A549 (cell line): ENCODE data around the gene MIA. TPM values are rescaled to one million over a fixed set of nuclear protein-coding genes. Genes with fewer than 3 reads are reported as not detected.
"Not testable (repeated sequence)": the region's sequence is repeated elsewhere in the genome, so short reads cannot be mapped to it uniquely, and the experiment has no call there.

Experiments used
- ATAC-seq, 2 experiments: fragments of 200-7000 bp in 1 of 2; fragments of >200 bp in 1 of 2; cut with Nextera tagmentation in 1 of 2; cut with Tn5 transposase in 1 of 2; 3 replicates each; pipeline versions ENCODE4 v1.8.0 to v1.9.1; 2018 to 2020; ENCODE audit warnings: mild to moderate bottlenecking in 1 of 2, moderate library complexity in 1 of 2
- CTCF ChIA-PET: fragments of 300-600 bp; sonication (Branson Sonifier 250); formaldehyde crosslinking; extraction: SDS; loops from one replicate; lab custom pipeline; 2021; ENCODE audit warnings: antibody characterized with exemption, inconsistent platforms; lab: Yijun Ruan, JAX
- POLR2A ChIA-PET: fragments of 350-600 bp; formaldehyde crosslinking; extraction: SDS; loops from one replicate; lab custom pipeline; 2021; ENCODE audit warnings: antibody characterized with exemption, inconsistent platforms; lab: Yijun Ruan, JAX
- DNase-seq, 2 experiments: peaks; one replicate each; pipeline versions ENCODE4 v3.0.0 to v3.0.0-alpha.2; 2011 to 2016; ENCODE audit warnings: low read depth in 1 of 2, low spot score in 1 of 2
- FAIRE-seq: peaks from 2 replicates; lab custom pipeline; 2011; peaks lifted over from hg19 to GRCh38; lab: Jason Lieb, UNC
- H3K27ac ChIP-seq, 2 experiments: fragments of >200 bp; sonication (Bioruptor Twin); formaldehyde crosslinking; 3 replicates each; pipeline ENCODE4 v1.5.1; 2016 to 2017
- H3K4me1 ChIP-seq: fragments of >200 bp; sonication (Bioruptor Twin); formaldehyde crosslinking; 3 replicates; pipeline ENCODE4 v1.6.1; 2016
- H3K4me2 ChIP-seq: fragments of >200 bp; sonication (Bioruptor Twin); formaldehyde crosslinking; 3 replicates; pipeline ENCODE4 v1.6.1; 2016
- H3K4me3 ChIP-seq: fragments of >200 bp; sonication (Bioruptor Twin); formaldehyde crosslinking; 3 replicates; pipeline ENCODE4 v1.5.1; 2016
- H3K9me3 ChIP-seq: fragments of >200 bp; sonication (Bioruptor Twin); formaldehyde crosslinking; 3 replicates; pipeline ENCODE4 v1.6.1; 2016
- CEBPB ChIP-seq, 2 experiments: fragments of >200 bp in 1 of 2; sonication (Bioruptor Twin) in 1 of 2; formaldehyde crosslinking in 1 of 2; IDR thresholded peaks; 2 replicates each; pipeline ENCODE4 v1.6.1; 2012 to 2016
- FOXS1 ChIP-seq: fragments of 250-450 bp; sonication (Bioruptor Pico); IDR thresholded peaks from 2 replicates; pipeline ENCODE4 v1.5.0; 2020; ENCODE audit warnings: mild to moderate bottlenecking, moderate library complexity
- HEYL ChIP-seq: fragments of 250-450 bp; sonication (Bioruptor Pico); IDR thresholded peaks from 2 replicates; pipeline ENCODE4 v1.8.0; 2021; ENCODE audit warnings: mild to moderate bottlenecking, moderate library complexity
- HOXA7 ChIP-seq: fragments of 250-450 bp; sonication (Bioruptor Pico); IDR thresholded peaks from 2 replicates; pipeline ENCODE4 v1.5.0; 2020; ENCODE audit warnings: mild to moderate bottlenecking, moderate library complexity
- JUN ChIP-seq, 2 experiments: fragments of >200 bp; sonication (Bioruptor Twin); formaldehyde crosslinking; IDR thresholded peaks; 2 replicates in 1 of 2; 3 replicates in 1 of 2; pipeline ENCODE4 v1.6.1; 2016 to 2017
- POLR2AphosphoS2 ChIP-seq: conservative IDR thresholded peaks from 2 replicates; pipeline ENCODE4 v1.6.1; 2012; ENCODE audit warnings: low read length, improper control_type of control experiment, inconsistent platforms
- RCOR1 ChIP-seq: fragments of 150-350 bp; IDR thresholded peaks from 2 replicates; pipeline ENCODE4 v1.6.1; 2014; ENCODE audit warnings: antibody characterized with exemption, low read length, low read depth
- SREBF2 ChIP-seq: fragments of 450-650 bp; IDR thresholded peaks from 2 replicates; pipeline ENCODE4 v1.6.1; 2014; ENCODE audit warnings: mild to moderate bottlenecking, moderate library complexity
- TP53 ChIP-seq: fragments of 250-450 bp; sonication (Bioruptor Pico); IDR thresholded peaks from 2 replicates; pipeline ENCODE4 v1.5.0; 2021; ENCODE audit warnings: mild to moderate bottlenecking, moderate library complexity
- ZC3H11A ChIP-seq: fragments of 450-650 bp; IDR thresholded peaks from 2 replicates; pipeline ENCODE4 v1.6.1; 2014; ENCODE audit warnings: antibody characterized with exemption, mild to moderate bottlenecking
- WGBS: methylation state at CpG from one replicate; pipeline ENCODE4 v1.1.6; 2017; ENCODE audit errors: missing lambda C conversion rate; 5-methylcytosine and 5-hydroxymethylcytosine counted together
- polyA plus RNA-seq, 4 experiments: library from polyadenylated mRNA; depleted of rRNA in 3 of 4; stranded (reverse); fragments of >200 nt; fragmentation: RNase III in 1 of 4; extraction: RNeasy Plus Mini Kit Qiagen cat#74134 plus additional on column Dnase treatment in 1 of 4; gene quantifications; 2 replicates in 3 of 4; 3 replicates in 1 of 4; pipeline ENCODE4 v1.2.3, GENCODE V29; 2011 to 2017
- TF ChIP-seq, protein P1 (sequence below): fragments of 250-450 bp; sonication (Bioruptor Pico); IDR thresholded peaks from 2 replicates; pipeline ENCODE4 v1.5.0; 2020; ENCODE audit warnings: low read depth, mild to moderate bottlenecking, moderate library complexity
- TF ChIP-seq, protein P2 (sequence below): fragments of >200 bp; sonication (Bioruptor Twin); formaldehyde crosslinking; IDR thresholded peaks from 3 replicates; pipeline ENCODE4 v1.6.1; 2016

The MIA gene
- polyA plus RNA-seq, 2 of the 4 experiments (the other 2 are of a cell fraction) = not detected

DNA sequence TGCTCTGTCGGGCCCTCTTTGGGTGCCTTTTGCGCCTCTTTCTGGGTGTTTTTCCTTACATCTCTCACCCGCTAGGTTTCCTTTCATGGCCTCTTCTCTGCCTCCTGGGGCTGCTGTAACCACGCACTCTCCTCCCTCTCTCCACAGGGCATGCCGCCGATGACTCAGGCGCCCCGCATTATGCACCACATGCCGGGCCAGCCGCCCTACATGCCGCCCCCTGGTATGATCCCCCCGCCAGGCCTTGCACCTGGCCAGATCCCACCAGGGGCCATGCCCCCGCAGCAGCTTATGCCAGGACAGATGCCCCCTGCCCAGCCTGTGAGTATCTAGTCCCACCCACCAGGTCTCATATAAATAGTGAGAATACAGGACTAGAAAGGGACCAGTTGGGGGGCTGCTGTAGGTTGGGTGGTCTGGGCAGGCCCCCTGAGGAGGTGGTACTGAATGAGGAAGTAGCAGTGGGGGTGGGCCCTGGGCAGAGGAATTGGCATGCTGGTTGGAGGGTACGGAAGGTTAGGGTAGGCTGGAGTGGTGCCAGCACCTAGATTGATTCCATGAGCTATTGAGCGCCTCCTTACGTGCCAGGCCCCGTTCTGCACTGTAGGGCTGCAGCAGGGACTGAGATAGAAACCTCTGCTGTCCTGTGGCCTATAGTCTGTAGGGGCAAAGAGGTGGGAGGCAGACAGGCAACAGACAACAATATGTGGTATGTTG is 12.4 kb upstream of the MIA start:
- H3K4me3 ChIP-seq = no peak overlapping the region
- TF ChIP-seq SREBF2 (no peak), HOXA7 (CRISPR knock-in tag) (no peak), FOXS1 (CRISPR knock-in tag) (no peak)
- TF ChIP-seq, all 56 proteins: peak for 0
- ChIA-PET POLR2A (interaction anchor here (1.0 kb wide), 1 partner anchor 12 kb away, joined by 5 read pairs; the partner anchor contains the start of gene ACTMAP), CTCF (interaction anchor here (0.5 to 1.4 kb wide), 2 partner anchors 14 to 117 kb away, joined by 3 to 4 read pairs; no protein-coding TSS in a partner anchor)
- DNase-seq (no peak), ATAC-seq (no peak), FAIRE-seq (no peak)
- Histone ChIP-seq H3K27ac (no peak overlapping the region), H3K4me1 (no peaks in the 10 kb centered on the region), H3K4me2 (no peak overlapping the region), H3K9me3 (no peaks in the 10 kb centered on the region)
- WGBS = 92% methylated on average over 16 of the region's 17 CpGs

DNA sequence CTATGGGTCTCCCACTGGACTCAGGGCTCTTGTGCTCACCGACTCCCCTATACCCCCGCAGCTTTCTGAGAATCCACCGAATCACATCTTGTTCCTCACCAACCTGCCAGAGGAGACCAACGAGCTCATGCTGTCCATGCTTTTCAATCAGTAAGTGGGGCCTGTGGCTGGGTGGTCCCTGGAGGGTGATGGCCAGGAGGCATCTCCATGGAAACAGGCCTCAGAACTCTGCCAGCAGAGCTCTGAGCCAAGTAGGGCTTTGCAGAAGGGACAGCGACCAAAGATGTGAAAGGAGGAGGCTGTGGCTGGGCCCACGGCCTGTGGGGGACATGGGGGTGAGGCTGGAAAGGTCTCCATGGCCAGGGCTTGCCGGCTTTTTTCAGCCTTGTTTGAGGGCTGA is 11.8 kb upstream of the MIA start:
- ChIA-PET POLR2A (interaction anchor here (1.0 kb wide), 1 partner anchor 13 kb away, joined by 5 read pairs; the partner anchor contains the start of gene ACTMAP), CTCF (interaction anchor here (0.5 to 1.5 kb wide), 3 partner anchors 9 to 118 kb away, joined by 3 to 4 read pairs (median 3); no protein-coding TSS in a partner anchor)
- DNase-seq (no peak), FAIRE-seq (no peak), ATAC-seq (no peak)
- no peak overlapping the region for H3K27ac ChIP-seq
- TF ChIP-seq RCOR1 (no peak), HEYL (CRISPR knock-in tag) (no peak), TP53 (CRISPR knock-in tag) (no peak)
- TF ChIP-seq, protein P1, sequence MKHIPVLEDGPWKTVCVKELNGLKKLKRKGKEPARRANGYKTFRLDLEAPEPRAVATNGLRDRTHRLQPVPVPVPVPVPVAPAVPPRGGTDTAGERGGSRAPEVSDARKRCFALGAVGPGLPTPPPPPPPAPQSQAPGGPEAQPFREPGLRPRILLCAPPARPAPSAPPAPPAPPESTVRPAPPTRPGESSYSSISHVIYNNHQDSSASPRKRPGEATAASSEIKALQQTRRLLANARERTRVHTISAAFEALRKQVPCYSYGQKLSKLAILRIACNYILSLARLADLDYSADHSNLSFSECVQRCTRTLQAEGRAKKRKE (CRISPR knock-in tag) = no peak
- no peaks in the 10 kb centered on the region for H3K9me3 ChIP-seq
- no peaks in the 10 kb centered on the region for H3K4me1 ChIP-seq
- H3K4me3 ChIP-seq = no peak overlapping the region
- H3K4me2 ChIP-seq = no peak overlapping the region
- 94% methylated on average over 7 of the region's 7 CpGs for WGBS

DNA sequence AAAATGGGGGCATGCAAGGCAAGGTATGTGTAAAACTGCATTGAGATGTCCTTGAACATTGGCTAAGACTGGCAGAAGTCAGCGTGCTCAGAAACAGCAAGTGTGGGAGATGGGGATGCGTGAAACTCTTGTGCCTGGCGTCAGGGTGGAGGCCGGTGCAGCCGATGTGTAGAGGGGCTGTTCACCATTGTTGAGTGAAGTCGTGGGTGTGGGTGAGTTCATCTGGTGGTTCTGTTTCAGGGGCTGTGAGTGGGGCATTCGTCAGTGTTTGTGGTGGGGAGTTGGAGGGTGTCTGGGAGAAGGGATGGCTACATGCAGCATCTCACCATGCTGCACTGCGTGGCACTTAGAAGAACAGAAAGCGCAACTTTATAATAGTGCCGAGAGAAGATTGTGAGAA is 11.4 kb upstream of the MIA start:
- DNase-seq = no peak
- ChIA-PET POLR2A (no interaction called here), CTCF (interaction anchor here (1.4 to 1.5 kb wide), 2 partner anchors 9 to 13 kb away, joined by 3 to 4 read pairs; no protein-coding TSS in a partner anchor)
- Histone ChIP-seq H3K4me1 (no peaks in the 10 kb centered on the region), H3K27ac (no peak overlapping the region), H3K4me2 (no peak overlapping the region), H3K9me3 (no peaks in the 10 kb centered on the region), H3K4me3 (no peak overlapping the region)
- ATAC-seq = no peak
- 92% methylated on average over 10 of the region's 10 CpGs for WGBS
- TF ChIP-seq, protein P1 (CRISPR knock-in tag) = no peak
- TF ChIP-seq, protein P2, sequence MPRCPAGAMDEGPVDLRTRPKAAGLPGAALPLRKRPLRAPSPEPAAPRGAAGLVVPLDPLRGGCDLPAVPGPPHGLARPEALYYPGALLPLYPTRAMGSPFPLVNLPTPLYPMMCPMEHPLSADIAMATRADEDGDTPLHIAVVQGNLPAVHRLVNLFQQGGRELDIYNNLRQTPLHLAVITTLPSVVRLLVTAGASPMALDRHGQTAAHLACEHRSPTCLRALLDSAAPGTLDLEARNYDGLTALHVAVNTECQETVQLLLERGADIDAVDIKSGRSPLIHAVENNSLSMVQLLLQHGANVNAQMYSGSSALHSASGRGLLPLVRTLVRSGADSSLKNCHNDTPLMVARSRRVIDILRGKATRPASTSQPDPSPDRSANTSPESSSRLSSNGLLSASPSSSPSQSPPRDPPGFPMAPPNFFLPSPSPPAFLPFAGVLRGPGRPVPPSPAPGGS = no peak
- TF ChIP-seq JUN (IDR thresholded peaks at IDR 0.05) (0 out of 5 replicates have a peak, but pooled peaks of 1 of the 2 experiments have one; percentile 28), ZC3H11A (no peak), CEBPB (IDR thresholded peaks at IDR 0.05) (no peak)
- FAIRE-seq = no peak

DNA sequence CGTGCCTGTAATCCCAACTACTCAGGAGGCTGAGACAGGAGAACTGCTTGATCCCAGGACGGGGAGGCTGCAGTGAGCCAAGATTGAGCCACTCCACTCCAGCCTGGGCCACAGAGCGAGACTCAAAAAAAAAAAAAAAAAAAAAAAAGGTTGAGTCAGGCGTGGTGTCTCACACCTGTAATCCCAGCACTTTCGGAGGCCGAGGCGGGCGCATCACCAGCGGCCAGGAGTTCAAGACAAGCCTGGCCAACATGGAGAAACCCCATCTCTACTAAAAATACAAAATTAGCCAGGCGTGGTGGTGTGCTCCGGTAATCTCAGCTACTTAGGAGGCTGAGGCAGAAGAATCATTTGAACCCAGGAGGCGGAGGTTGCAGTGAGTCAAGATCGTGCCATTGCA is 8.9 kb upstream of the MIA start:
- CTCF ChIA-PET = interaction anchor here (1.1 to 3.1 kb wide), 7 partner anchors 9 to 132 kb away, joined by 3 to 22 read pairs (median 4); partner anchors contain the start of genes EGLN2 and RAB4B
- H3K4me2 ChIP-seq, H3K9me3 ChIP-seq, DNase-seq, H3K4me1 ChIP-seq, H3K4me3 ChIP-seq, FAIRE-seq, ATAC-seq, H3K27ac ChIP-seq: not testable (repeated sequence)
- WGBS = 97% methylated on average over 13 of the region's 13 CpGs
- POLR2A ChIA-PET = interaction anchor here (0.8 to 2.5 kb wide), 4 partner anchors 11 to 32 kb away, joined by 4 to 22 read pairs (median 8); partner anchors contain the start of genes ACTMAP, EGLN2, RAB4B and SNRPA
- peak; percentile 47; the same call in 1 of the 2 replicates for TF ChIP-seq POLR2AphosphoS2
